CD4-positive, alpha-beta T cell treated with Interleukin-17A for 4 hours (primary cell): Measurements from ENCODE around the gene SLC26A6.

Experiments
- DNase-seq: peaks from one replicate; pipeline ENCODE4 v3.0.0-alpha.2; 2020; ENCODE audit warnings: mixed read lengths

The SLC26A6 gene, protein sequence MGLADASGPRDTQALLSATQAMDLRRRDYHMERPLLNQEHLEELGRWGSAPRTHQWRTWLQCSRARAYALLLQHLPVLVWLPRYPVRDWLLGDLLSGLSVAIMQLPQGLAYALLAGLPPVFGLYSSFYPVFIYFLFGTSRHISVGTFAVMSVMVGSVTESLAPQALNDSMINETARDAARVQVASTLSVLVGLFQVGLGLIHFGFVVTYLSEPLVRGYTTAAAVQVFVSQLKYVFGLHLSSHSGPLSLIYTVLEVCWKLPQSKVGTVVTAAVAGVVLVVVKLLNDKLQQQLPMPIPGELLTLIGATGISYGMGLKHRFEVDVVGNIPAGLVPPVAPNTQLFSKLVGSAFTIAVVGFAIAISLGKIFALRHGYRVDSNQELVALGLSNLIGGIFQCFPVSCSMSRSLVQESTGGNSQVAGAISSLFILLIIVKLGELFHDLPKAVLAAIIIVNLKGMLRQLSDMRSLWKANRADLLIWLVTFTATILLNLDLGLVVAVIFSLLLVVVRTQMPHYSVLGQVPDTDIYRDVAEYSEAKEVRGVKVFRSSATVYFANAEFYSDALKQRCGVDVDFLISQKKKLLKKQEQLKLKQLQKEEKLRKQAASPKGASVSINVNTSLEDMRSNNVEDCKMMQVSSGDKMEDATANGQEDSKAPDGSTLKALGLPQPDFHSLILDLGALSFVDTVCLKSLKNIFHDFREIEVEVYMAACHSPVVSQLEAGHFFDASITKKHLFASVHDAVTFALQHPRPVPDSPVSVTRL

DNA sequence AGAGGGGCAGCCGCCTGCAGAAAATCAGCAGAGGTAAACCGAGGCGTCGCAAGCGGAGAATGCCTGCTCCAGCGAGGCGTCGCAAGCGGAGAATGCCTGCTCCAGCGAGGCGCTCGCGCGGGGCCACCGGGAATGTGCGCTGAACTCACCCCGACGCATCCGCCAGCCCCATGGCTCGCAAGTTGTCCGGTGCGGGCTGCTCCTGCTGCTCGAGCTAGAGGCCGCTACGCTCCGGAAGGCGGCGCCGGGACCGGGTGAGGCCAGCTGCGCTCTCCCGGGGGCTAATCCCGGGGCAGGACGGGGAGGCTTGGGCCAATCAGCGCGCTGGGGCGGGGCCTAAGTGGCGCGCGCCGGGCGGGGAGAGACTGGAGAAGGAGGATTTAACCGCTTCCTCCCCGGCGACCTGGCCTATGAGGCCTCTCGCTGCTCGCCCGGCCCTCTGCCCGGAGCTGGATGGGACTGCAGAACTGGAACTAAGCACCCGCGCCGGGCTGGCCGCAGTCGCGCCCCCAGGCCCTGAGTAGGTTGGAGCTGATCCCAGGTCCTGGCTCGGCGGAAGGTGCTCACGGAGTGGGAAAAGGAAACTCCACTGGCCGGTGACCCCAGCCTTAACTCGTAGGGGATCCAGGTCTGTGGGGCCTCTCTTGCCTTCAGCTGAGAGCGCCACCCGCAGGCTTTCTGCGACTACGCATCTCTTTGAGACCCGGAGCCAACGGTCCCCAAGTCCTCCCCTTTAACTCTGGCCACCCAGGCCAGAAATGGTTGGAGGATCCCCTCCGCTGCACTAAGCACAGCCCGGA lies at the start of gene SLC26A6:
SLC26A6 (minus strand) TSS at position 240 of the 800 bp plus-strand sequence; CDS start at position 172, 68 bp downstream.
- peak; percentile 96 for DNase-seq

GRCh38 chr3:48684480-48685143 lies 49.4 kb upstream of the SLC26A6 start:
- DNase-seq: no peak

DNA sequence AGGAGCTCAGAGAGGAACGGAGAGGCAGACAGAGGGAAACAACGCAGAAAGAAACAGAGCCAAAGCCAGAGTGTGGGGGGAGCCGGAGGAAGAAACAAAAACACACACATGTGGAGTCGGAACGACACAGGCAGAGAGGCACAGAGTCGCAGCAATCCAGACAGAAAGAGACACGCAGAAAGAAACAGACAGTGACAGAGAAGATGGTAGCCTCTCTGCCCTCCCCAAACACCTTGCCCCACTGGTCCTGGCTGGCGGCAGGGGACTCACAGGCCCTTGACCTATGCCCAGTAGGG lies 48.7 kb upstream of the SLC26A6 start:
- DNase-seq: no peak

GRCh38 chr3:48682786-48683185 lies 47.5 kb upstream of the SLC26A6 start:
- no peak for DNase-seq

GRCh38 chr3:48681974-48682610 lies 46.8 kb upstream of the SLC26A6 start:
- DNase-seq: no peak

DNA sequence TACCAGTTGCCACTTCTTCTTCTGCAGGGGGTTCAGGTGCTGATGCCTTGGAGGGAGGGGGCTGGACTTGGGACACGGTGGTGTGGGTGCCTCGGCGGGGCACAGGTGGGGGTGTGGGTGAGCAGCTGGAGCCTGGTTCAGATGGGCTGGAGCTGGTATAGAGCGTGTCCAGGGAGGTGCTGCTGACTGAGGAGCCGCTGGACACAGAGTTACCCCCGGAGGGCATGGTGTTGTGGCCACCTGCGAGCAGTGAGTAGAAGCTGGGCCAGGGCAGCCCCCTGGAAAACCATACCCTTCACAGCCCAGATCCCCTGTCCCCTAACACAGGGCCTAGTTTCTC lies 46.2 kb upstream of the SLC26A6 start:
- DNase-seq: no peak

DNA sequence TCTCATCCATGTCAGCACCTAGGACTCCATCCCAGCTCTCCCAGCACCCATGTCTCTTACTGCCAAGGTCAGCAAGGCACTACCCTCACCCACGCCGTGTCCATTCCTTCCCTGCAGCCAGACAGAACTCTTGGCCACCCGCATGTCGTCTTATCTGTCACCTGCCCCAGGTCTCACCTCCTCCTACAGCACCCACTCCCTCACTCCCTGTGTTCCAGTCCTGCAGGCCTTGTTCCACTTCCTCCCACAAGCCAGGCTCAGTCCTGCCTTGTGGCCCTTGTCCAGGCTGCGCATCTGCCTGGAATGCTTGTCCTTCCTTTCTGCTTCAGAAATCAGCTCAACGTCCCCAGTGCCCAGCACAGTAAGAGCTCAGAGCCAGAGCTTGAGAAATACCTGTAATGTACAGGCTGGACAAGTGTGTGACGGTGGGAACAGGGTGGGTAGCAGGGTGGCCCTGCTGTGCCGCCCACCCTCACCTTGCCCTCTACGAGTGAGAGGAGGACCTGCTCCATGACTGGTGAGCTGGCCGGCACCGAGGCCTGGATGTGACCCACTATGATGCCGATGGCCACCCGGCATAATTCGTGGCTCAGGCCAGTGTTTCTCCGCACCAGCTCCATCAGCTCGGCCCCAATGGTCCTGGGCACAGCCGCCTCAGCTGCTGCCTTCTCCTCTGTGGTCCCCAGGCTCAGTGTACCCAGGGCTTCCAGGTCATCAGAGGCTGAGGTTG lies 45.7 kb upstream of the SLC26A6 start:
- DNase-seq: no peak

DNA sequence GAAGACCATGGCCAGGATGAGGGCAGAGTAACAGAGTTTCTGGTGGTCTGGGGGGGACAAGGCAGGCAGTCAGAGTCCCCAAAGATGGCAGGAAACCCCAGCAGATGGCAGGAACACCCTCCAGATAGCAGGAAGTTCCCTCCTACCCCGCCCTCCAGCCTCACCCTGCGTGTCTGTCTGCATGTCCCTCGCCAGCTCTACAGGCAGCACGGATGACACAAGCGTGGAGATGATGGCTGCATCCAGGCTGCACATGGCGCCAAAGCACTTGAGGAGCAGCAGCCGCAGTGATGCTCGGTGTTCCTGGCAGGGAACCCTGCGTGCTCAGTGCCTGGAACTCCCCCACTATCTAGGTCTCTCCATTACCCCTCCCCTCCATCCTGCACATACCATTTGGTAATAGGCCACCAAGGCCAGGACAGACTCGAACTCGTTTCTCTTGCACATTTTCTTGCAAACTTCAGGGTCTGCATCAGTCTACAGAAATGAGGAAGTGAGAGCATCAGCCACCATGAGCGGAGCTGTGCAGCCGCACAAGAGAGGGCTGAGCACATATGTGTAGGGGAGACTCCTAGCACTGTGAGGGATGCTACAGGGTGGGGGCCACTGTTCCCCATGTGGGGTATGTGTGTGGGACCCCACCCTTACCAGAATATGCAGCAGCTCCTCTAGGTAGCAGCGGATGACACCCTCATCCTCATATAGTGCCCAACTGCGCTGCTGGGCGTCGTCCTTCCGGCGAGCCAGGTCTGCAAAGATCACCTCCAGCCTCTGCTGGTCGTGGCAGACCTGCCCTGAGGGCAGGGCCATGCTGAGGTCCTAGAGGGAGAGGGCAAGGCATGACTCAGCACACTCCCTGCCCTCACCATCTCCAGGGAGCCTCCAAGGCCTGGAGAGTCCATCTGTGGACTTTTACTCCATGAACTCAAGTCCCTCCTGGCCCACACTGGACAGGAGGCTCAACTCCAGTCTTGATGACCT lies 44.4 kb upstream of the SLC26A6 start:
- DNase-seq: no peak

GRCh38 chr3:48678566-48679380 lies 43.5 kb upstream of the SLC26A6 start:
- DNase-seq: no peak

GRCh38 chr3:48678056-48678455 lies 42.8 kb upstream of the SLC26A6 start:
- no peak for DNase-seq

DNA sequence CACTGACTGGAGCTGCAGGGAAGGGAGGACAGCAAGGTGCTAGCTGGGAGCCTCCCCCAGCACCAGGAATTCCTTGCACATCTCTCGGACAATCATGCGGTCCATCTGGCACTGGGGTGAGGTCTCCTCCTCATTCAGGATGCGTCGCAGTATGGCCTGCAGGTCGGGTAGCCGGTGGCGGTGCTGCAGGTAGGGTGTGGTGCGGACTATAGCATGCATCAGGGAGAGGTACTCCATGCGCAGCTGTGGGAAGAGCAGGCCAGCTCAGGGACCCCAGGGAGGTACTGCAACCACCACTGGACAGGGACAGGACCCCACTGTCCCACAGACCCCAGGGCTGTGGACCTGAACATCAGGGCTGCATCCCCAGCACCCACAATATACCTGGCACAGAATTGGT lies 39.2 kb upstream of the SLC26A6 start:
- no peak for DNase-seq

- no peak for DNase-seq
Measured at GRCh38 chr3:48672522-48672921, 37.3 kb upstream of the SLC26A6 start.

DNA sequence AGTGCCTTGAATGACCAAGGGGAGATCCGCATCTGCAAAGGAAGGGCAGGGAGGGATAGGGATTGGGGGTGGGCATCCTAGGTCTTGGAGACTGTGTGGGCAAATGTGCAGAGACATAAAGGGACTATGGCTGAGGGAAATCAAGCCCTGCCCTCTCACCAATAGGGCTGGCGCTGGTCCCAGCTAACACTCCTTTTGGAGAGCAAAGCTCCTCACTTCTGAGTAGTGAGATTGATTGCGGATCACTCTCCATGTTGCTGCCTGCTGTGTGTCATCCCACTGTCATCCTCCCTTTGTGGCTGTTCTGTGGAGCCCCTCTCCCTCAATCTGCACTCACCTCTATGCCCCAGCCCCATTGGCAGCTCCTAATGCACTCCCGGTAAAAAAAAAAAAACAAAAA lies 29.7 kb upstream of the SLC26A6 start:
- DNase-seq: no peak

- DNase-seq: no peak
Measured at GRCh38 chr3:48664313-48664644, 29.0 kb upstream of the SLC26A6 start.

DNA sequence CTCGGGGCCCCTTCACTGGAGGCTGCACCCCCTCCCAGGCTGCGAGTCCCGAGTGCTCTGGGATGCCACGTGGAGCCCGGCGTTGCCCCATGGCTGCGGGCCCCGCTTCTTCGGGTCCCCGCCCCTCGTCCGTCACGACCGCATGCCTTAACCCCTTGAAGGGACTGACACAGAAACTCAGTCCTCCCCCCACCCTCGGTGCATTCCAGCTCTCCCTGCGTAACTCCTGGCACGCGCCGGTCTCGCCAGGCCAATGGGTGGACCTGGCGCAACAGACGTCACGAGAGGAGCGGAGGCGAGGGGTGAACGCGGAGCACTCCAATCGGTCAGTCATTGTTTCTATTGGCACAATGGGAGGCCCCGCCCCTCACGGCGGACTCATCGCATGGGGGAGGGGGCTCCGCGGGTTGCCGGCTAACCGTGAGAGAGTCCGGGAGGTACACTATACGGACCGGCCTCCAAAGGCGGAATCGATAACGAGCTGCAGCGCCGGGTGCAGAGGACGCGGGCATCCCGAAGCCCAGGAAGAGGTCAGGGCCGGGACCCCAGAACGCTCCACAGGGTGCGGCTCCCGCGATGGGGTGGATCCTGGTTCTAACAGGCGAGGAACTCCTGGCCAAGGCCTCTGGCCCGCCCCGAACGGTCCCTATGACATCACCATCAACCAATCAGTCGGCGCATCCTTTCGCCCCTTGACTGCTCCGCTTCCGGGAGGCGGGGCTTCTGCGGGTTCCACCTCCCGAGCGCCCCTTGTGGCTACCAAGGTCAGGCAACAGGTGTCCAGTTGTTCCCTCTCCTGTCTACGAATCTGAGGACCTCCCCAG lies 28.4 kb upstream of the SLC26A6 start:
- peak; percentile 85 for DNase-seq

DNA sequence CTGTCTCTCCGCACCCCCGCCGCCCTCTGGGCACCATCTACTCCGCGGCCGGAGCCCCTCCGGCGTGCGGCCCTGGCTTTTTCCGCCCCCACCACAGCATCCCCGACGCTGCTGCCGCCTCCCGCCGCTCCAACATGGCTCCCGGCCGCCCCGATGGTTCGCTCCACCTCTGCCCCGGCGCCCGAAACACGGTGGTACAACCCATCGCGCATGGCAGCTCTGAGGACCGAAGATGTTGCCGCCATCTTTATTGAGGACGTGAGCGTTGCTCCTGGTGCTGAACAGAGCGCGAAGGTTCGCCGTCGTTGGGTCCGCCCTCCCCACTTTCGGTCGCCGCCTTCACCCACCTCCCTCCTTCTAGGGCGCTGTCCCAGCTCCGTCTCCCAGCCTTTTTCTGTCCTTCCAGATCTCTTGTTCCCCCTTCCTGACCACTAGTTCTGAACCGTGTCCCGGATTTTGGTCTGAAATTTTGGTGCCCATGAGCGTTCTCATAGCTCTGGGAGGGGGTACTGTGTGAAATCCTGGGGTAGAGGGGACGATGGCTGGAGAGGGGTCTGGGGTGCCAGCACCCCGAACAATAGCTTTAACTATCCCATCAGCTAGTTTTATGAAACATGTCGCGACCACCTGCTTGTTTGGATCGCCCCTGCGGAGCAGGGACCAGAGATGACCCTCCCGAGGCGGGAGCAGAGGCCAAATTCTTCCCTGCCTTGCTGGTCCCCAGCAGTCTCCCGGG lies 27.7 kb upstream of the SLC26A6 start, which contains the start of gene CELSR3:
CELSR3 (minus strand) TSS at position 134 of the 736 bp plus-strand sequence. CDS start 252 bp downstream, outside the sequence.
- DNase-seq: peak; percentile 51

- no peak for DNase-seq
Measured at GRCh38 chr3:48662145-48662752, 27.0 kb upstream of the SLC26A6 start.
